Suppressor macrophage treated with lipopolysaccharide for 4 hours (primary cell): ENCODE measurements around the gene CMTM8.

Source experiments
- DNase-seq: peaks from one replicate; pipeline ENCODE4 v3.0.0-alpha.2; 2020

CMTM8 gene

GRCh38 chr3:32414522-32415202 is 176.2 kb downstream of the CMTM8 start:
- peak; percentile 85 for DNase-seq

GRCh38 chr3:32419742-32420125 is 181.3 kb downstream of the CMTM8 start:
- peak; percentile 37 for DNase-seq
